Stimulated activated naive CD4-positive, alpha-beta T cell (primary cell): ENCODE results near the gene FOSL2.

Experiments
- DNase-seq, 6 experiments: peaks; one replicate each; lab custom pipeline; 2025; lab: John Stamatoyannopoulos, UW

The FOSL2 gene

GRCh38 chr2:28450901-28451565 is 58.4 kb downstream of the FOSL2 start:
- DNase-seq: no peak

- no peak for DNase-seq
Measured at GRCh38 chr2:28451793-28452533, 59.3 kb downstream of the FOSL2 start.

- DNase-seq: peak; percentile 15 to 76 (median 62)
Measured at GRCh38 chr2:28452534-28453081, 60.0 kb downstream of the FOSL2 start.

- no peak for DNase-seq
Measured at GRCh38 chr2:28453396-28453795, 60.7 kb downstream of the FOSL2 start.

- no peak for DNase-seq
Measured at GRCh38 chr2:28454016-28454930, 61.6 kb downstream of the FOSL2 start.

GRCh38 chr2:28457237-28457636 is 64.6 kb downstream of the FOSL2 start:
- no peak for DNase-seq

GRCh38 chr2:28461056-28461455 is 68.4 kb downstream of the FOSL2 start:
- no peak for DNase-seq

- no peak for DNase-seq
Measured at GRCh38 chr2:28462122-28462521, 69.5 kb downstream of the FOSL2 start.

- DNase-seq: no peak
Measured at GRCh38 chr2:28463211-28463816, 70.7 kb downstream of the FOSL2 start.

- DNase-seq: no peak
Measured at GRCh38 chr2:28463893-28464292, 71.2 kb downstream of the FOSL2 start.

- no peak for DNase-seq
Measured at GRCh38 chr2:28465148-28465885, 72.7 kb downstream of the FOSL2 start.
